Muscle of leg (tissue), 11 donors: Measurements from ENCODE around the gene TAF11L9. TPM values are rescaled to one million over a fixed set of nuclear protein-coding genes. Genes with fewer than 3 reads are reported as not detected.
"Not testable (repeated sequence)": the region's sequence is repeated elsewhere in the genome, so short reads cannot be mapped to it uniquely, and the experiment has no call there.

Experiments
- DNase-seq: peaks from one replicate; pipeline ENCODE4 v3.0.0; 2013
- H3K27ac ChIP-seq: one replicate; pipeline ENCODE4 v1.5.1; 2013; ENCODE audit warnings: mild to moderate bottlenecking, low read length, control low read depth
- H3K27me3 ChIP-seq: one replicate; pipeline ENCODE4 v1.6.1; 2013; ENCODE audit warnings: low read length; ENCODE audit not compliant: control insufficient read depth, insufficient read depth
- H3K36me3 ChIP-seq: one replicate; pipeline ENCODE4 v1.6.1; 2013; ENCODE audit warnings: low read length; ENCODE audit not compliant: control insufficient read depth, insufficient read depth
- H3K4me1 ChIP-seq: one replicate; pipeline ENCODE4 v1.6.1; 2013; ENCODE audit warnings: low read length; ENCODE audit not compliant: control insufficient read depth, insufficient read depth
- H3K4me3 ChIP-seq: one replicate; pipeline ENCODE4 v1.5.1; 2013; ENCODE audit warnings: low read length, control low read depth
- H3K9me3 ChIP-seq: replicated peaks from 2 replicates; pipeline ENCODE4 v1.6.1; 2013; ENCODE audit warnings: low read depth, low read length; ENCODE audit not compliant: control insufficient read depth
- WGBS: methylation state at CpG from one replicate; pipeline ENCODE4 v1.1.5; 2013; ENCODE audit warnings: missing lambda C conversion rate; ENCODE audit not compliant: insufficient coverage; 5-methylcytosine and 5-hydroxymethylcytosine counted together
- polyA plus RNA-seq, 8 donors: library from polyadenylated mRNA; unstranded; fragments of 120-200 nt; gene quantifications; one replicate each; pipeline versions ENCODE4 v1.2.1 to v1.2.3, GENCODE V29; 2013; ENCODE audit warnings: inconsistent platforms in 1 of 8, low replicate concordance in 1 of 8; ENCODE audit not compliant: insufficient read length in 8 of 8, insufficient read depth in 1 of 8
- total RNA-seq: library from RNA; stranded (reverse); fragments of 120-200 nt; gene quantifications from one replicate; pipeline ENCODE4 v1.2.4, GENCODE V29; 2013

Gene TAF11L9
- total and polyA plus RNA-seq, 9 donors: not detected

DNA sequence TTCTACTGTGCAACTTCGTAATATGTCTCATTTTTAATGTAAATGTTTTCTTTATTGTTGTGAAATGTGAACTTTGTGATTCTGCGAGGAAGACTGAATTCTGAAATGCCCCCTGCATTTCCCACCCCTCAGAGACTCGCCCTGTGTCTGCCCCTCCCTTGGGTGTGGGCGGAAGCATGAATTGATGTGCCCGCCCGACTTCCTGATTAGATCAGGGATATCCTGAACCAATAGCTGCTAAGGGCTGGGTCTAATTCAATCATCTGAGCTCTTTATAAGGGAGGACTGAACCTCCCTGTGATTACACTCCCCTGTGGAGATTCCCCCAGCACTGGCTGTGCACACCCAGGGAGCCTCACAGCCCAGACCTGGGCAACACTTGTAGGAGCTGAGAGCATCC lies 9.7 kb upstream of the TAF11L9 start, which contains the start of gene TAF11L11:
Gene TAF11L11 (plus strand): TSS at position 304 of the 400 bp plus-strand sequence.
- not testable (repeated sequence) for H3K4me1 ChIP-seq, H3K27ac ChIP-seq, H3K27me3 ChIP-seq, H3K9me3 ChIP-seq, H3K4me3 ChIP-seq, H3K36me3 ChIP-seq, DNase-seq
- WGBS: 70% methylated on average over 2 of the region's 6 CpGs

DNA sequence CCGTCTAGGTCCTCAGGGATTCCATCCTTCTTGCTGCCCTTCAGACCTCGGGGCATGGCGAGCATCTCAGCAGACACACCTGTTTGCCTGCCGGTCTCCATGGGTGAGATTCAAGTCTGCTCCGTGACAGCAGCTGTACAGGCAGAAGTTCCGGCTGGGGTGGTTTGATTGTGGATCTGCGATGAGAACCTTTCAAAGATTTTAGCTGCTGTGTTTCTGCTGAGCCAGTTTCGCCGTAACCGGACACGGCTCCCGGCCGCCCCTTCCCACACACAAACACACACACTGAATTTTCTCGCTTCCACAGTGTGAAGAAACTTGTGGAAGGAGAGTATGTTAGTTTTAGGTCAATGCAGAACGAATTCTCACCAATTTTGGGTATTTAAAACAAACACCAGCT lies 3.5 kb upstream of the TAF11L9 start, which contains the start of gene TAF11L10:
Gene TAF11L10 (minus strand): TSS at position 101 of the 400 bp plus-strand sequence.
- not testable (repeated sequence) for H3K27me3 ChIP-seq, H3K4me1 ChIP-seq, H3K36me3 ChIP-seq, H3K27ac ChIP-seq, H3K9me3 ChIP-seq, DNase-seq, H3K4me3 ChIP-seq
- no CpG with 5 or more reads among the region's 15 CpGs for WGBS

DNA sequence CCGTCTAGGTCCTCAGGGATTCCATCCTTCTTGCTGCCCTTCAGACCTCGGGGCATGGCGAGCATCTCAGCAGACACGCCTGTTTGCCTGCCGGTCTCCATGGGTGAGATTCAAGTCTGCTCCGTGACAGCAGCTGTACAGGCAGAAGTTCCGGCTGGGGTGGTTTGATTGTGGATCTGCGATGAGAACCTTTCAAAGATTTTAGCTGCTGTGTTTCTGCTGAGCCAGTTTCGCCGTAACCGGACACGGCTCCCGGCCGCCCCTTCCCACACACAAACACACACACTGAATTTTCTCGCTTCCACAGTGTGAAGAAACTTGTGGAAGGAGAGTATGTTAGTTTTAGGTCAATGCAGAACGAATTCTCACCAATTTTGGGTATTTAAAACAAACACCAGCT lies 3.3 kb downstream of the TAF11L9 start, which contains the start of gene TAF11L8:
Gene TAF11L8 (minus strand): TSS at position 101 of the 400 bp plus-strand sequence.
- not testable (repeated sequence) for H3K36me3 ChIP-seq, H3K4me1 ChIP-seq, DNase-seq, H3K27ac ChIP-seq, H3K9me3 ChIP-seq, H3K27me3 ChIP-seq, H3K4me3 ChIP-seq
- no CpG with 5 or more reads among the region's 16 CpGs for WGBS

DNA sequence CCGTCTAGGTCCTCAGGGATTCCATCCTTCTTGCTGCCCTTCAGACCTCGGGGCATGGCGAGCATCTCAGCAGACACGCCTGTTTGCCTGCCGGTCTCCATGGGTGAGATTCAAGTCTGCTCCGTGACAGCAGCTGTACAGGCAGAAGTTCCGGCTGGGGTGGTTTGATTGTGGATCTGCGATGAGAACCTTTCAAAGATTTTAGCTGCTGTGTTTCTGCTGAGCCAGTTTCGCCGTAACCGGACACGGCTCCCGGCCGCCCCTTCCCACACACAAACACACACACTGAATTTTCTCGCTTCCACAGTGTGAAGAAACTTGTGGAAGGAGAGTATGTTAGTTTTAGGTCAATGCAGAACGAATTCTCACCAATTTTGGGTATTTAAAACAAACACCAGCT lies 8.5 kb downstream of the TAF11L9 start, which contains the start of gene TAF11L7:
Gene TAF11L7 (minus strand): TSS at position 101 of the 400 bp plus-strand sequence.
- H3K27ac ChIP-seq, H3K9me3 ChIP-seq, H3K36me3 ChIP-seq, DNase-seq, H3K27me3 ChIP-seq, H3K4me3 ChIP-seq, H3K4me1 ChIP-seq: not testable (repeated sequence)
- no CpG with 5 or more reads among the region's 16 CpGs for WGBS

Other genes with a start within 250 kb of the TAF11L9 start
- not detected for gene TAF11L2, start 96.2 kb downstream of the TAF11L9 start, total RNA-seq
- not detected for gene TAF11L2, start 96.2 kb downstream of the TAF11L9 start, polyA plus RNA-seq
- gene TAF11L3, start 76.0 kb downstream of the TAF11L9 start, total RNA-seq: not detected
- not detected for gene TAF11L3, start 76.0 kb downstream of the TAF11L9 start, polyA plus RNA-seq
- not detected for gene TAF11L4, start 72.6 kb downstream of the TAF11L9 start, total RNA-seq
- not detected for gene TAF11L4, start 72.6 kb downstream of the TAF11L9 start, polyA plus RNA-seq
- gene TAF11L5, start 69.2 kb downstream of the TAF11L9 start, total RNA-seq: not detected
- gene TAF11L5, start 69.2 kb downstream of the TAF11L9 start, polyA plus RNA-seq: not detected
- not detected for gene TAF11L6, start 65.7 kb downstream of the TAF11L9 start, total RNA-seq
- not detected for gene TAF11L6, start 65.7 kb downstream of the TAF11L9 start, polyA plus RNA-seq
- not detected for gene TAF11L7, start 8.6 kb downstream of the TAF11L9 start, total RNA-seq
- gene TAF11L7, start 8.6 kb downstream of the TAF11L9 start, polyA plus RNA-seq: not detected
- not detected for gene TAF11L8, start 3.4 kb downstream of the TAF11L9 start, total RNA-seq
- gene TAF11L8, start 3.4 kb downstream of the TAF11L9 start, polyA plus RNA-seq: not detected
- not detected for gene TAF11L10, start 3.4 kb upstream of the TAF11L9 start, total RNA-seq
- gene TAF11L10, start 3.4 kb upstream of the TAF11L9 start, polyA plus RNA-seq: not detected
- gene TAF11L11, start 9.8 kb upstream of the TAF11L9 start, total RNA-seq: not detected
- gene TAF11L11, start 9.8 kb upstream of the TAF11L9 start, polyA plus RNA-seq: not detected
- not detected for gene TAF11L12, start 16.0 kb upstream of the TAF11L9 start, total RNA-seq
- gene TAF11L12, start 16.0 kb upstream of the TAF11L9 start, polyA plus RNA-seq: not detected
- not detected for gene TAF11L13, start 37.7 kb upstream of the TAF11L9 start, total RNA-seq
- not detected for gene TAF11L13, start 37.7 kb upstream of the TAF11L9 start, polyA plus RNA-seq
- not detected for gene TAF11L14, start 40.1 kb upstream of the TAF11L9 start, total RNA-seq
- gene TAF11L14, start 40.1 kb upstream of the TAF11L9 start, polyA plus RNA-seq: not detected